K562 (cell line): ENCODE data around the gene SLC2A4RG. TPM values are rescaled to one million over a fixed set of nuclear protein-coding genes. Genes with fewer than 3 reads are reported as not detected.

Experiments
- NFIC ChIP-seq: fragments of 450-650 bp; IDR thresholded peaks from 2 replicates; pipeline ENCODE4 v1.6.1; 2017; ENCODE audit warnings: mild to moderate bottlenecking, inconsistent platforms
- PRMT5 ChIP-seq: sonication (generic); formaldehyde crosslinking; IDR thresholded peaks from 2 replicates; pipeline ENCODE4 v1.5.0; 2020; ENCODE audit warnings: missing genetic modification reagents
- PTBP1 ChIP-seq: fragments of 200-400 bp; formaldehyde crosslinking; IDR thresholded peaks from 2 replicates; pipeline ENCODE4 v1.6.1; 2017; ENCODE audit warnings: low read depth, low read length
- RBM22 ChIP-seq: fragments of 200-400 bp; formaldehyde crosslinking; IDR thresholded peaks from 2 replicates; pipeline ENCODE4 v1.6.1; 2018; ENCODE audit warnings: low read length, low read depth; ENCODE audit not compliant: poor library complexity, severe bottlenecking
- RBM25 ChIP-seq: fragments of 200-400 bp; formaldehyde crosslinking; IDR thresholded peaks from 2 replicates; pipeline ENCODE4 v1.6.1; 2018; ENCODE audit warnings: low read length, low read depth, moderate library complexity; ENCODE audit not compliant: severe bottlenecking
- SOX6 ChIP-seq: fragments of 450-650 bp; IDR thresholded peaks from 2 replicates; pipeline ENCODE4 v1.6.1; 2014; ENCODE audit warnings: mild to moderate bottlenecking
- SUPT5H ChIP-seq: fragments of 450-650 bp; IDR thresholded peaks from 2 replicates; pipeline ENCODE4 v1.6.1; 2016
- TCF3 ChIP-seq: sonication (generic); formaldehyde crosslinking; IDR thresholded peaks from 2 replicates; pipeline ENCODE4 v1.4.0; 2020; ENCODE audit warnings: mild to moderate bottlenecking, missing genetic modification reagents
- TEAD2 ChIP-seq: fragments of 450-650 bp; IDR thresholded peaks from 2 replicates; pipeline ENCODE4 v1.6.1; 2016; ENCODE audit warnings: missing genetic modification characterization, control low read depth, missing compliant biosample characterization
- TRIM24 ChIP-seq, 2 experiments: fragments of 450-650 bp; IDR thresholded peaks; 2 replicates each; pipeline ENCODE4 v1.6.1; 2016
- ZNF79 ChIP-seq: fragments of 250-450 bp; sonication (Bioruptor Pico); IDR thresholded peaks from 2 replicates; pipeline ENCODE4 v1.4.0; 2020; ENCODE audit warnings: low read depth, mild to moderate bottlenecking, moderate library complexity
- polyA plus RNA-seq, 8 experiments: library from polyadenylated mRNA; depleted of rRNA in 4 of 8; stranded (reverse) in 5 of 8; unstranded in 3 of 8; fragments of >200 nt; fragmentation: Nextera tagmentation in 2 of 8; fragmentation: Illumina TruSeq in 1 of 8; extraction: Ambion mirVana in 2 of 8; extraction: Trizol in 1 of 8; gene quantifications; 2 replicates each; pipeline versions ENCODE4 v1.2.1 to v1.2.3, GENCODE V29; 2011 to 2014; ENCODE audit warnings: inconsistent platforms in 1 of 8, missing spikeins in 1 of 8
- total RNA-seq, 7 experiments: library from RNA; depleted of rRNA in 6 of 7; stranded (reverse); fragments of >200 nt in 6 of 7; fragmentation: Illumina TruSeq in 2 of 7; extraction: Trizol in 2 of 7; gene quantifications; 2 replicates each; pipeline versions ENCODE4 v1.2.1 to v1.2.3, GENCODE V29; 2011 to 2021; ENCODE audit warnings: low replicate concordance in 1 of 7
- TF ChIP-seq, protein P1 (sequence below): IDR thresholded peaks from 2 replicates; pipeline ENCODE4 v1.6.1; 2012; ENCODE audit warnings: low read depth, low read length, improper control_type of control experiment, borderline replicate concordance
- TF ChIP-seq, protein P2 (sequence below): fragments of 250-450 bp; sonication (Bioruptor Pico); IDR thresholded peaks from 2 replicates; pipeline ENCODE4 v1.4.0; 2020; ENCODE audit warnings: mild to moderate bottlenecking
- TF ChIP-seq, protein P3 (sequence below), 2 experiments: fragments of 450-650 bp in 1 of 2; sonication (generic) in 1 of 2; formaldehyde crosslinking in 1 of 2; IDR thresholded peaks; 2 replicates each; pipeline versions ENCODE4 v1.7.1 to v1.9.0; 2016 to 2022; ENCODE audit warnings: inconsistent platforms in 1 of 2, mild to moderate bottlenecking in 1 of 2, missing genetic modification reagents in 1 of 2

SLC2A4RG gene
- total and polyA plus RNA-seq, 9 of the 15 experiments (the other 6 are each of a cell fraction or from before 2014, with no cell fraction given) = 0.34 to 97.3 (median 26.5) TPM

DNA sequence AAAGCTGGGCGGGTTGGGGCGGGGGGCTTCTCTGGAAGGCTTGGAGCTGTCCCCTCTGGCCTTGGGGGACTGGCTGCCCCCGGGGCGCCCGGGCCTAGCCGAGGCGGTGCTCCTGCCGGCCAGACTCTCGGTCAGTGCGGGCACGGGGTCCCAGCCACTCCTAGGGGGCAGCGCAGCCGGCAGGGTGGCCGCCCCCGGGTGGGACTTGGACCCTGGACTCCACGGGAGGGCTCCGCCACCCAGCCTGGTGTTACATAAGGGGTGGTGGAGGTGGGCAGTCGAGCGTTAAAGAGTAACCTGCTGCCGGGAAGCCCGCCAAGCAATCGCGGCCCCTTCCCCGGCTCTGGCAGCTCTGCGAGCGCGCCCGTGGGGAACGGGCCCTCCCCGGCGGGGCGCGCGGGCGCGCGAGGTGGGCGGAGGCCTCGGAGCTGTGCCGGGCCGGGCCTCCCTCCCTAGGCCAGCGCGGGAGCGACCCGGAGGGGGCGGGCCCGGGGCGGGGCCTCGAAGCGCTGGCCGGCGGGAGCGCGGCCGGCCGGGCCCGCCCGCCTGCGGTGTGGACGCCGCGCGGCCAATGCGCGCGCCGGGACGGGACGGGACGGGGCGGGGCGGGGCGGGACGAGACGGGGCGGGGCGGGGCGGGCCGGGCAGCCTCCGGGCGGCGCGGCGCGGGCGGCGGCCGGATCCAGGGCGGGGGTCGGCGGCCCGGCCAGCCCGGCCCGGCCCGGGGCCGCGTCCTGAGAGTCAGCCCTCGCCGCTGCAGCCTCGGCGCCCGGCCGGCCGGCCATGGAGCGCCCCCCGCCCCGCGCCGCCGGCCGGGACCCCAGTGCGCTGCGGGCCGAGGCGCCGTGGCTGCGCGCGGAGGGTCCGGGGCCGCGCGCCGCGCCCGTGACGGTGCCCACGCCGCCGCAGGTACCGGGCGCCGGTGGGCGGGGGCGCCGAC, at the start of gene SLC2A4RG (continued):
- TF ChIP-seq, protein P1, sequence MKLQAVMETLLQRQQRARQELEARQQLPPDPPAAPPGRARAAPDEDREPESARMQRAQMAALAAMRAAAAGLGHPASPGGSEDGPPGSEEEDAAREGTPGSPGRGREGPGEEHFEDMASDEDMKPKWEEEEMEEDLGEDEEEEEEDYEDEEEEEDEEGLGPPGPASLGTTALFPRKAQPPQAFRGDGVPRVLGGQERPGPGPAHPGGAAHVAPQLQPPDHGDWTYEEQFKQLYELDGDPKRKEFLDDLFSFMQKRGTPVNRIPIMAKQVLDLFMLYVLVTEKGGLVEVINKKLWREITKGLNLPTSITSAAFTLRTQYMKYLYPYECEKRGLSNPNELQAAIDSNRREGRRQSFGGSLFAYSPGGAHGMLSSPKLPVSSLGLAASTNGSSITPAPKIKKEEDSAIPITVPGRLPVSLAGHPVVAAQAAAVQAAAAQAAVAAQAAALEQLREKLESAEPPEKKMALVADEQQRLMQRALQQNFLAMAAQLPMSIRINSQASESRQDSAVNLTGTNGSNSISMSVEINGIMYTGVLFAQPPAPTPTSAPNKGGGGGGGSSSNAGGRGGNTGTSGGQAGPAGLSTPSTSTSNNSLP = no peak
- TF ChIP-seq, protein P2, sequence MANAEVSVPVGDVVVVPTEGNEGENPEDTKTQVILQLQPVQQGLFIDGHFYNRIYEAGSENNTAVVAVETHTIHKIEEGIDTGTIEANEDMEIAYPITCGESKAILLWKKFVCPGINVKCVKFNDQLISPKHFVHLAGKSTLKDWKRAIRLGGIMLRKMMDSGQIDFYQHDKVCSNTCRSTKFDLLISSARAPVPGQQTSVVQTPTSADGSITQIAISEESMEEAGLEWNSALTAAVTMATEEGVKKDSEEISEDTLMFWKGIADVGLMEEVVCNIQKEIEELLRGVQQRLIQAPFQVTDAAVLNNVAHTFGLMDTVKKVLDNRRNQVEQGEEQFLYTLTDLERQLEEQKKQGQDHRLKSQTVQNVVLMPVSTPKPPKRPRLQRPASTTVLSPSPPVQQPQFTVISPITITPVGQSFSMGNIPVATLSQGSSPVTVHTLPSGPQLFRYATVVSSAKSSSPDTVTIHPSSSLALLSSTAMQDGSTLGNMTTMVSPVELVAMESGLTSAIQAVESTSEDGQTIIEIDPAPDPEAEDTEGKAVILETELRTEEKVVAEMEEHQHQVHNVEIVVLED = no peak
- peak; percentile 27 for TF ChIP-seq RBM22
- no peak for TF ChIP-seq TEAD2 (tag)
- no peak for TF ChIP-seq NFIC
- TF ChIP-seq RBM25 = no peak
- peak; percentile 34; the same call in 1 of the 2 replicates for TF ChIP-seq SUPT5H
- TF ChIP-seq, protein P3, sequence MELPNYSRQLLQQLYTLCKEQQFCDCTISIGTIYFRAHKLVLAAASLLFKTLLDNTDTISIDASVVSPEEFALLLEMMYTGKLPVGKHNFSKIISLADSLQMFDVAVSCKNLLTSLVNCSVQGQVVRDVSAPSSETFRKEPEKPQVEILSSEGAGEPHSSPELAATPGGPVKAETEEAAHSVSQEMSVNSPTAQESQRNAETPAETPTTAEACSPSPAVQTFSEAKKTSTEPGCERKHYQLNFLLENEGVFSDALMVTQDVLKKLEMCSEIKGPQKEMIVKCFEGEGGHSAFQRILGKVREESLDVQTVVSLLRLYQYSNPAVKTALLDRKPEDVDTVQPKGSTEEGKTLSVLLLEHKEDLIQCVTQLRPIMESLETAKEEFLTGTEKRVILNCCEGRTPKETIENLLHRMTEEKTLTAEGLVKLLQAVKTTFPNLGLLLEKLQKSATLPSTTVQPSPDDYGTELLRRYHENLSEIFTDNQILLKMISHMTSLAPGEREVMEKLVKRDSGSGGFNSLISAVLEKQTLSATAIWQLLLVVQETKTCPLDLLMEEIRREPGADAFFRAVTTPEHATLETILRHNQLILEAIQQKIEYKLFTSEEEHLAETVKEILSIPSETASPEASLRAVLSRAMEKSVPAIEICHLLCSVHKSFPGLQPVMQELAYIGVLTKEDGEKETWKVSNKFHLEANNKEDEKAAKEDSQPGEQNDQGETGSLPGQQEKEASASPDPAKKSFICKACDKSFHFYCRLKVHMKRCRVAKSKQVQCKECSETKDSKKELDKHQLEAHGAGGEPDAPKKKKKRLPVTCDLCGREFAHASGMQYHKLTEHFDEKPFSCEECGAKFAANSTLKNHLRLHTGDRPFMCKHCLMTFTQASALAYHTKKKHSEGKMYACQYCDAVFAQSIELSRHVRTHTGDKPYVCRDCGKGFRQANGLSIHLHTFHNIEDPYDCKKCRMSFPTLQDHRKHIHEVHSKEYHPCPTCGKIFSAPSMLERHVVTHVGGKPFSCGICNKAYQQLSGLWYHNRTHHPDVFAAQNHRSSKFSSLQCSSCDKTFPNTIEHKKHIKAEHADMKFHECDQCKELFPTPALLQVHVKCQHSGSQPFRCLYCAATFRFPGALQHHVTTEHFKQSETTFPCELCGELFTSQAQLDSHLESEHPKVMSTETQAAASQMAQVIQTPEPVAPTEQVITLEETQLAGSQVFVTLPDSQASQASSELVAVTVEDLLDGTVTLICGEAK (IDR thresholded peaks at IDR 0.05) = no peak
- TF ChIP-seq, protein P3 (CRISPR knock-in tag; IDR thresholded peaks at IDR 0.05) = no peak
- no peak for TF ChIP-seq ZNF79 (CRISPR knock-in tag)
- TF ChIP-seq TCF3 = no peak
- no peak for TF ChIP-seq TRIM24 (IDR thresholded peaks at IDR 0.05)
- TF ChIP-seq PRMT5 (CRISPR knock-in tag) = no peak
- TF ChIP-seq PTBP1 = no peak
- TF ChIP-seq SOX6 = no peak
